EH (cell line): ENCODE data around the gene MYL7.
"Not testable (repeated sequence)": the region's sequence is repeated elsewhere in the genome, so short reads cannot be mapped to it uniquely, and the experiment has no call there.

Experiments used
- DNase-seq: peaks from one replicate; pipeline ENCODE4 v3.0.0-alpha.2; 2015; ENCODE audit warnings: low read depth

The MYL7 gene

GRCh38 chr7:44131173-44132029, 9.7 kb downstream of the MYL7 start:
- no peak for DNase-seq

GRCh38 chr7:44128721-44129582, 12.2 kb downstream of the MYL7 start:
- no peak for DNase-seq

GRCh38 chr7:44127161-44127560, 14.0 kb downstream of the MYL7 start:
- no peak for DNase-seq

GRCh38 chr7:44126574-44126973, 14.6 kb downstream of the MYL7 start:
- not testable (repeated sequence) for DNase-seq

- no peak for DNase-seq
Observed at GRCh38 chr7:44124822-44125202, 16.3 kb downstream of the MYL7 start.

- DNase-seq, result peak; percentile 97
Observed at GRCh38 chr7:44123190-44124003, 17.7 kb downstream of the MYL7 start, which contains the start of gene POLD2. POLD2 (minus strand) TSS chr7:44123548; CDS start chr7:44122053, 1,495 bp downstream.

- DNase-seq, result no peak
Observed at GRCh38 chr7:44122529-44122928, 18.6 kb downstream of the MYL7 start.

- DNase-seq, result no peak
Observed at GRCh38 chr7:44121761-44122420, 19.2 kb downstream of the MYL7 start.

- no peak for DNase-seq
Observed at GRCh38 chr7:44120395-44120794, 20.7 kb downstream of the MYL7 start.

- DNase-seq, result no peak
Observed at GRCh38 chr7:44119829-44120380, 21.2 kb downstream of the MYL7 start.

GRCh38 chr7:44117801-44118429, 23.2 kb downstream of the MYL7 start:
- DNase-seq, result no peak

GRCh38 chr7:44116789-44117666, 24.1 kb downstream of the MYL7 start:
- DNase-seq, result no peak

GRCh38 chr7:44116087-44116788, 24.9 kb downstream of the MYL7 start:
- no peak for DNase-seq

- no peak for DNase-seq
Observed at GRCh38 chr7:44114586-44115310, 26.4 kb downstream of the MYL7 start.

GRCh38 chr7:44113764-44114354, 27.3 kb downstream of the MYL7 start:
- no peak for DNase-seq

- DNase-seq, result no peak
Observed at GRCh38 chr7:44112997-44113763, 28.0 kb downstream of the MYL7 start.
